NT2/D1 (cell line): ENCODE data around the gene CXCL17.

Experiments
- SUZ12 ChIP-seq: IDR thresholded peaks from 2 replicates; pipeline ENCODE4 v1.6.1; 2011; ENCODE audit not compliant: insufficient read length, insufficient read depth; ENCODE audit errors: extremely low read depth
- YY1 ChIP-seq: IDR thresholded peaks from 2 replicates; pipeline ENCODE4 v1.6.1; 2011; ENCODE audit not compliant: insufficient read length, insufficient read depth
- ZNF274 ChIP-seq: IDR thresholded peaks from 2 replicates; pipeline ENCODE4 v1.6.1; 2011; ENCODE audit warnings: mild to moderate bottlenecking, low read depth, low read length

DNA sequence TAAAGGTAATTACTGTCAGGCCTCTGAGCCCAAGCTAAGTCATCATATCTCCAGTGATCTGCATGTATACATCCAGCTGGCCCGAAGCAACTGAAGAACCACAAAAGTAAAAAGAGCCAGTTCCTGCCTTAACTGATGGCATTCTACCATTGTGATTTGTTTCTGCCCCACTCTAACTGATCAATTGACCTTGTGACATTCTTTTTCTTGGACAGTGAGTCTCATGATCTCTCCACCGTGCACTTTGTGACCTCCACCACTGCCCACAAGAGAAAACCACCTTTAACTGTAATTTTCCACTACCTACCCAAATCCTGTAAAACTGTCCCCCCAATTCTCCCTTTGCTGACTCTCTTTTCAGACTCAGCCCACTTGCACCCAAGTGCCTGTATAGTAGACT lies 17.2 kb upstream of the CXCL17 start:
- no peak for TF ChIP-seq YY1
- no peak for TF ChIP-seq ZNF274
- TF ChIP-seq SUZ12: no peak
